Testis (tissue), 3 donors: ENCODE measurements around the gene PLN. TPM values are rescaled to one million over a fixed set of nuclear protein-coding genes. Genes with fewer than 3 reads are reported as not detected.

Experiments used
- DNase-seq: peaks from one replicate; pipeline ENCODE4 v3.0.0-alpha.2; 2019
- H3K27ac ChIP-seq, 2 donors: fragments of 200-600 bp; sonication (generic); one replicate each; pipeline ENCODE4 v1.5.1; 2019
- H3K27me3 ChIP-seq: fragments of 200-600 bp; sonication (generic); one replicate; pipeline ENCODE4 v1.5.1; 2019
- H3K36me3 ChIP-seq: fragments of 200-600 bp; sonication (generic); one replicate; pipeline ENCODE4 v1.5.1; 2017; ENCODE audit warnings: low read depth; ENCODE audit errors: missing control alignments
- H3K4me1 ChIP-seq: fragments of 200-600 bp; sonication (generic); one replicate; pipeline ENCODE4 v1.5.1; 2019
- H3K4me3 ChIP-seq, 2 donors: fragments of 200-600 bp; sonication (generic); one replicate each; pipeline ENCODE4 v1.5.1; 2017 to 2019
- H3K9me3 ChIP-seq: fragments of 200-600 bp; sonication (generic); one replicate; pipeline ENCODE4 v1.5.1; 2017
- POLR2A ChIP-seq: fragments of 450-650 bp; IDR thresholded peaks from one replicate; pipeline ENCODE4 v1.6.1; 2017; ENCODE audit warnings: antibody characterized with exemption, mild to moderate bottlenecking, moderate library complexity
- WGBS, 2 donors: methylation state at CpG; one replicate each; pipeline ENCODE4 v1.1.5; 2018; 5-methylcytosine and 5-hydroxymethylcytosine counted together
- intact Hi-C: fragments of 100-400 bp; cut with DNase I; formaldehyde crosslinking; loops from one replicate; pipeline ENCODE4 v1.15.1; 2023; ENCODE audit warnings: low total_unique reads
- polyA plus RNA-seq: library from polyadenylated mRNA; stranded (reverse); fragments of 350-450 nt; fragmentation: Illumina TruSeq; extraction: RNeasy Lipid Tissue Mini Kit (QIAGEN cat#74804); gene quantifications from one replicate; pipeline ENCODE4 v1.2.3, GENCODE V29; 2014; ENCODE audit warnings: low read depth, low replicate concordance; ENCODE audit not compliant: insufficient read depth
- total RNA-seq, 2 donors: library from RNA; depleted of rRNA; stranded (reverse); fragments of >200 nt; gene quantifications; one replicate each; pipeline ENCODE4 v1.2.3, GENCODE V29; 2016
- TF ChIP-seq, protein P1 (sequence below), 3 experiments: fragments of 450-650 bp in 2 of 3; fragments of 200-600 bp in 1 of 3; sonication (generic) in 1 of 3; IDR thresholded peaks; one replicate each; pipeline ENCODE4 v1.5.1; 2016 to 2019; ENCODE audit warnings: antibody characterized with exemption in 3 of 3, mild to moderate bottlenecking in 2 of 3, moderate library complexity in 1 of 3

The PLN gene
- total and polyA plus RNA-seq, 3 donors from 2014 or later = 2.0 to 15.2 (median 5.0) TPM

DNA sequence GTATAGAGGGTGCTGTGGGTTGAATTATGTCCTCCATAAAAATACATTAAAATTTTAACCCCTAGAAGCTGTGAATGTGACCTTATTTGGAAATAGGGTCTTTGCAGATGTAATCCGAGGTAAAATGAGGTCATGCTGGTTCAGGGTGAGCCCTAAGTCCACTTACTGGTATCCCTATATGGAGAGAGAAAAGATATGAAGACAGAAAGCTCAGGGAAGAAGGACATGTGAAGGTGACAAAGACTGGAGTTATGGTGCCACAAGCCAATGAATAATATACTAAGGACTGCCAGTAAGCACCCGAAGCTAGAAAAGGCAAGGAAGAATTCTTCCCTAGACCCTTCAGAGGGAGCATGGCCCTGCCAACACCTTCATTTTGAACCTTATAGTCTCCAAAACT is 50.2 kb downstream of the PLN start:
- Histone ChIP-seq H3K4me1 (no peaks in the 10 kb centered on the region), H3K9me3 (no peaks in the 10 kb centered on the region), H3K36me3 (no peaks in the 10 kb centered on the region), H3K27ac (no peak overlapping the region), H3K27me3 (no peaks in the 10 kb centered on the region), H3K4me3 (no peak overlapping the region)
- 78 to 84% methylated on average over 2 of the region's 2 CpGs for WGBS, 2 donors
- TF ChIP-seq, protein P1, sequence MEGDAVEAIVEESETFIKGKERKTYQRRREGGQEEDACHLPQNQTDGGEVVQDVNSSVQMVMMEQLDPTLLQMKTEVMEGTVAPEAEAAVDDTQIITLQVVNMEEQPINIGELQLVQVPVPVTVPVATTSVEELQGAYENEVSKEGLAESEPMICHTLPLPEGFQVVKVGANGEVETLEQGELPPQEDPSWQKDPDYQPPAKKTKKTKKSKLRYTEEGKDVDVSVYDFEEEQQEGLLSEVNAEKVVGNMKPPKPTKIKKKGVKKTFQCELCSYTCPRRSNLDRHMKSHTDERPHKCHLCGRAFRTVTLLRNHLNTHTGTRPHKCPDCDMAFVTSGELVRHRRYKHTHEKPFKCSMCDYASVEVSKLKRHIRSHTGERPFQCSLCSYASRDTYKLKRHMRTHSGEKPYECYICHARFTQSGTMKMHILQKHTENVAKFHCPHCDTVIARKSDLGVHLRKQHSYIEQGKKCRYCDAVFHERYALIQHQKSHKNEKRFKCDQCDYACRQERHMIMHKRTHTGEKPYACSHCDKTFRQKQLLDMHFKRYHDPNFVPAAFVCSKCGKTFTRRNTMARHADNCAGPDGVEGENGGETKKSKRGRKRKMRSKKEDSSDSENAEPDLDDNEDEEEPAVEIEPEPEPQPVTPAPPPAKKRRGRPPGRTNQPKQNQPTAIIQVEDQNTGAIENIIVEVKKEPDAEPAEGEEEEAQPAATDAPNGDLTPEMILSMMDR (IDR thresholded peaks at IDR 0.05) = no peak
- no peak for TF ChIP-seq POLR2A
- no peak for DNase-seq
- intact Hi-C loops = no loop called here

DNA sequence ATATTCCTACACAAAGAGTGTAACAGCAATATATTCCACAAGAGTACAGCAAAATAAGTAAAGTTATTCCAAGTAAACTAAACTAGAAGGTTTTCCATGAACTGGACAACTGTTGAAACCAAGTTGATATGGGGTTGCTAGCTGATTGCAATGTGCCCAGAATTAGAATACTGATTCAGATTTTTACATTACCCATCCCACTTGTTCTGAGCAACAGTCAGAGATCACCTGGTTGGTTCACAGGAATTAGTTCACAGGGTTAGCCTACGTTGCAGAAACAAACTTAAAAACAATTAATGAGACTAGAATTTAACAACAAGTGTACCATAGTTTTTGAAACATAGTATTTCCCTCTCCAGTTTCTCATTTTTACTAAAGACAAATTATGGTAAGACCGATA is 54.2 kb downstream of the PLN start:
- no peak for TF ChIP-seq POLR2A
- TF ChIP-seq, protein P1 (IDR thresholded peaks at IDR 0.05) = no peak

DNA sequence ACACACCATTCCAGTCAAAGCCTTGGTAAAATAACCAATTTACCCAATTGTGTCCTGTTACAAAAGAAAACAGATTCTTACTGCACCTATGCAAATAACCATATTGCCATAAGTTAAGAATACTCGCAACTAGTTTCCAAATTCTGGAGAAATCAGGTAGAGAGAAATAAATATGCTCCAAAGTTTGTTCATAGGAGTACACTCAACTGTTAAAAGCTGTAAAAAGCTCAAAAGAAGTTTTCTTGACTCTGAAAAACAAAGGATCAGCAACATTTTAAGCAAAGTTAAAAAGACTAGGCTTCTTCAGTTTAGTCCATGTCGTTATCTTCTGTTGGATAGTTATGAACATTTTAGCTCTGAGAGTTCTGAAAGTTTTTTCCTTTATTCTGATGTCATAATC is 55.3 kb downstream of the PLN start:
- no peak overlapping the region for H3K4me3 ChIP-seq
- no peaks in the 10 kb centered on the region for H3K4me1 ChIP-seq

More for the DNA sequence above, 54.2 kb downstream of the PLN start:
- intact Hi-C loops = no loop called here
- no peaks in the 10 kb centered on the region for H3K9me3 ChIP-seq
- no peaks in the 10 kb centered on the region for H3K27me3 ChIP-seq
- no peaks in the 10 kb centered on the region for H3K36me3 ChIP-seq
- H3K4me1 ChIP-seq = no peaks in the 10 kb centered on the region
- H3K27ac ChIP-seq = no peak overlapping the region
- 83 to 90% methylated on average over 2 of the region's 2 CpGs for WGBS, 2 donors
- no peak overlapping the region for H3K4me3 ChIP-seq
- no peak for DNase-seq

DNA sequence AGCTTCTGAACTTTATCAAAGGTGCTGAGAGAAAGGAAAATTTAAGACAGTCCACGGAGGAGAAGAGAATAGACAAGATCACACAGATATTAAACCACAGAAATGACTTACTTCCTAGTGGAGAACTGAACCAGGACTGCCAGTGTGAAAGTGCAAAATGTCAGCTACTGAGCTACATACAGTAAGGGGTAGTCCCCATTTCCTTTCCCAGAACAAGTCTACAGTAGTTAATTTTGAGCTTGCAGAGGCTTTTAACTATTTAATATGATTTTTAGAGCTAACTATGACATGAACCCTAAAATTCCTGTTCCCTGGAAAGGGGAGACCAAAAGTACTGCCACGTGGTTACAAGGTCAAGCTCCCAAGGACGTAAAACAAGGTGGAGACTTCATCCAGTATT is 58.2 kb downstream of the PLN start:
- TF ChIP-seq, protein P1 (IDR thresholded peaks at IDR 0.05) = no peak
- no peak for TF ChIP-seq POLR2A
- no peak overlapping the region for H3K27ac ChIP-seq

More for the DNA sequence above, 55.3 kb downstream of the PLN start:
- DNase-seq = no peak
- no peaks in the 10 kb centered on the region for H3K9me3 ChIP-seq
- 80 to 85% methylated on average over 2 of the region's 2 CpGs for WGBS, 2 donors
- H3K27me3 ChIP-seq = no peaks in the 10 kb centered on the region
- H3K27ac ChIP-seq = no peak overlapping the region
- H3K36me3 ChIP-seq = no peaks in the 10 kb centered on the region
- TF ChIP-seq, protein P1 (IDR thresholded peaks at IDR 0.05) = no peak
- no peak for TF ChIP-seq POLR2A
- intact Hi-C loops = no loop called here

DNA sequence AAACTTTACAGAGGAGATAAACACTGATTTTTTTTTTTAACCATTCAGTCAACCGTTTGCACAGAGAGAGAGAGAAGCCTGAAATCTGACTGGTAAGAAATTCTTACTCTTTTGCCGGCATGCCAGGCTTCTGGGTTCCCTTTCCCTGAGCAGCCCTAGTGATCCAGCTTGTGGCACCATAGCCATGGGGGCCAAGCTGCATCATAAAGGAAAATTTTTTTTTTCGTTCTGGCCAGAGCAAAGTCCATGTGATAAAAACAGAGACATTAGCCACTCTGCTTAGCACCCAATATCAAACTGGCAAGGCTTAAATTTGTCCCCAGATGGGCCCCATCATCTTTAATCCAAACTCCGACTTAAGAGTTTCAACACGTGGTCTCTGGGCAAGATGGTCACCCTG is 58.8 kb downstream of the PLN start:
- no peak for TF ChIP-seq POLR2A
- TF ChIP-seq, protein P1 (IDR thresholded peaks at IDR 0.05) = no peak
- H3K4me1 ChIP-seq = no peaks in the 10 kb centered on the region
- no peaks in the 10 kb centered on the region for H3K9me3 ChIP-seq
- WGBS, 2 donors = 73 to 81% methylated on average over 5 of the region's 5 CpGs
- no peak for DNase-seq
- intact Hi-C loops = no loop called here
- no peak overlapping the region for H3K4me3 ChIP-seq
- no peak overlapping the region for H3K27ac ChIP-seq
- no peaks in the 10 kb centered on the region for H3K36me3 ChIP-seq
- no peaks in the 10 kb centered on the region for H3K27me3 ChIP-seq

More for the DNA sequence above, 58.2 kb downstream of the PLN start:
- H3K4me3 ChIP-seq = no peak overlapping the region
- no peaks in the 10 kb centered on the region for H3K27me3 ChIP-seq
- H3K36me3 ChIP-seq = no peaks in the 10 kb centered on the region
- no peaks in the 10 kb centered on the region for H3K4me1 ChIP-seq
- H3K9me3 ChIP-seq = no peaks in the 10 kb centered on the region
- intact Hi-C loops = no loop called here
- no peak for DNase-seq
- 21 to 52% methylated on average over 3 of the region's 3 CpGs for WGBS, 2 donors
